Activated gamma-delta T cell (primary cell): ENCODE data around the gene KLF13.

ENCODE experiments used
- DNase-seq: peaks from one replicate; lab custom pipeline; 2025; lab: John Stamatoyannopoulos, UW

KLF13 gene

DNA sequence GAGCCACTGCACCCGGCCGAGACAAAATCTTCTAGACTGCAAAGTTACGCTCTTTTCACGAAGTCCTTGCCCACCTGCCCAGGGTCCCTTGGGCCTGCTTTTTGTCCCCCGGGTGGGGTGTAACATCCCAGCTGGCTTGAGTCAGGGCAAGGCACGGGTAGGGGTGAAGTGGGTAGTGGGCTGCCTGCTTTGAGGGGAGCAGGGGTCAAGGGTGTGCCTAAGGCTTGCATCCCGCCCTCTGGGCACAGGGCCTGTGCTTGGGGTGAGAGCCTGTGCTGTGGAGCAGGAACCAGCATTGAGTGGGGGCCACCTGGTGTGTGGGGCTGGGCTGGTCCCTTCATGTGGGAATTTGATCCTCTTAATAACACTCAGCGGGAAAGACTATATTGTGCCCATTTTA is 74.6 kb downstream of the KLF13 start:
- no peak for DNase-seq

- no peak for DNase-seq
Measured at GRCh38 chr15:31402003-31402402, 75.4 kb downstream of the KLF13 start.

GRCh38 chr15:31402511-31403056 is 75.9 kb downstream of the KLF13 start:
- no peak for DNase-seq

- DNase-seq, result no peak
Measured at GRCh38 chr15:31403096-31403495, 76.5 kb downstream of the KLF13 start.

GRCh38 chr15:31403606-31404005 is 77.0 kb downstream of the KLF13 start:
- DNase-seq, result no peak

GRCh38 chr15:31404345-31404744 is 77.7 kb downstream of the KLF13 start:
- DNase-seq, result no peak

- DNase-seq, result no peak
Measured at GRCh38 chr15:31405200-31405920, 78.7 kb downstream of the KLF13 start.

- no peak for DNase-seq
Measured at GRCh38 chr15:31407376-31407775, 80.7 kb downstream of the KLF13 start.

DNA sequence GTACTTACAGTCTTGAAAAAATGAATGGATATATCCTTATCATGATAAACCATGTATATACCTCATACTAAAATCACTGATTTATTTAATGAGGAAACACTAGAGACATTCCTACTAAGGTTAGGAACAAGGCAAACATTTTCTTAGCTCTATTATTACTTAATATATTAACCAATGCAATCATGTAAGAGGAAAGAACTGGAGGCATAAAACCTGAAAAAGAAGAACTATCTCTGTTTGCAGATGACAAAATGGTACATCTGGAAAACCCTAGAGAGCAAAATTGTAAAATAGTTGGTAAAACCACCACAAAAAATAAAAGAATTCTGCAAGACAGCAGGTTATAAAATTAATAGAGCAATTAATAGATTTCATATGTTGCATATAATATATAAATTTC is 81.2 kb downstream of the KLF13 start:
- no peak for DNase-seq

DNA sequence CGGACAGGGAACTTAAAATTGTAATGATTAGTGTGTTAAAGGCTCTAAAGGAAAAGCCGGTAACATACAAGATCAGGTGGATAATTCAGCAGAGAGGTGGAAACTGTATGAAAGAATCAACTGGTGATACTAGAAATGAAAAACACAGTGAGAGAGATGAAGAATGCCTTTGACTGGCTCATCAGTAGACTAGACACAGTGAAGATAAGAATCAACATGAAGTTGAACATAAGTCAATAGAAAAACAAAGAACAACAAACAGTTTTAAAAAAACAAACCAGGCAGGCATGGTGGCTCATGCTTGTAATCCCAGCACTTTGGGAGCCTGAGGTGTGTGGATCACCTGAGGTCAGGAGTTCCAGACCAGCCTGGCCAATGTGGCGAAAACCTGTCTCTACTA is 82.1 kb downstream of the KLF13 start:
- no peak for DNase-seq

GRCh38 chr15:31409171-31409570 is 82.5 kb downstream of the KLF13 start:
- DNase-seq, result no peak

- DNase-seq, result no peak
Measured at GRCh38 chr15:31412824-31413223, 86.2 kb downstream of the KLF13 start.

DNA sequence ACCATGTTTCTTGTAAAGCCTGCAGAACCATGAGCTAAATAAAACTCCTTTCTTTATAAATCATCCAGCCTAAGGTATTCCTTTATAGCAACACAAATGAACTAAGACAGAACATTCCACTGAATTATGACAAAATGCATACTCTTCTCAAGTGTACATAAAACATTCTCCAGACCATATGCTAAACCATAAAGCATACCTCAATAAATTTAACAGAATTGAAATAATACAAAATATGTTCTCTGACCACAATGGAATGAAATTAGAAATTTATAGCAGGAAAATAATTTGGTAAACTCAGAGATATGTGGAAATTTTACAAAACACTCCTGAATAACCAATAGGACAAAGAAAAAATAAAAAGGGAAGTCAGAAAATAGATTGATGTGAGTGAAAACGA is 88.6 kb downstream of the KLF13 start:
- no peak for DNase-seq

DNA sequence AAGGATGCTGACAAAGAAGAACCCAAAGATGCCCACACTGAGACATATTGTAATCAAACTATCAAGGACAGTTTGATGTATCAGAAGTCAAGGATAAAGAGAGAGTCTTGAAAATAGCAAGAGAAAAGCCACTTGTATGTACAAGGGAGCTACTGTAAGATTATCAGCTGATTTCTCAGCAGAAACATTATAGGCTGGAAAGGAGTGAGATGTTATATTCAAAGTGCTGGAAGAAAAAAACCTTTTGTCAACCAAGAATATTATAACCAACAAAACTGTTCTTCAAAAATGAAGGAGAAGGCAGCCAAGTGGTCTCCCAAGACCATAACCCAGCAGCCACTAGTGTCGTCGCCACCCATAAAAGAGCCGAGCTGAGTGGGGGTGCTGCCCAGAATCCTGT is 93.2 kb downstream of the KLF13 start:
- no peak for DNase-seq

- no peak for DNase-seq
Measured at GRCh38 chr15:31427411-31427810, 100.8 kb downstream of the KLF13 start.
